ENCODE data around the gene TBC1D9.

DNA sequence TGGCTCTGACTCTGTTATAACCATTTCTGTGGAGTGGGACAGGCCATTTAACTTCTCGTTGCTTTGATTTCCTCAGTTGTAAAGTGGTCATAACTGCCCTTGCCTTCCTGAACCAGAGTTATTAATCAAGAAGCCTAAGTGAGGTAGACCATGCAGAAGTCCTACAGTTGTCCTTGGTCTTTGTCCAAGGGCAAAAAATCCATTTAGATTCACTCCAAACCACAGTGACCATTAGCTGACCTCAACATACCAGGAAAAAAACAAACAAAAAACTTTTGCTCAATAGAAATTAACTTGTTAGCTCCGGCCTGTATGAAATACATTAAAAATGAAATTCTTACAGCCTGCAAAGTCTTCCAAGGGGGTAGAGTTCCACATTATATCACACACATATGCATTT lies 52.7 kb downstream of the TBC1D9 start:
- TF ChIP-seq CTCF (IDR thresholded peaks at IDR 0.05), result no peak
- TF ChIP-seq EP300 (IDR thresholded peaks at IDR 0.05), result no peak
- TF ChIP-seq POLR2AphosphoS5 (IDR thresholded peaks at IDR 0.05), result no peak
- TF ChIP-seq POLR2A (IDR thresholded peaks at IDR 0.05), result no peak

All from sigmoid colon (tissue), 4 donors.